Ecto neural progenitor cell (in vitro differentiated cells): ENCODE results near the gene NBAS.

ENCODE experiments used
- DNase-seq: peaks from one replicate; pipeline ENCODE4 v3.0.0-alpha.2; 2018; ENCODE audit warnings: low spot score

Gene NBAS

GRCh38 chr2:15205562-15205961 lies 355.6 kb downstream of the NBAS start:
- no peak for DNase-seq

- no peak for DNase-seq
These were observed 360.1 kb downstream of the NBAS start for GRCh38 chr2:15201009-15201408.

- DNase-seq, result no peak
These were observed 360.6 kb downstream of the NBAS start for GRCh38 chr2:15200581-15200980.

GRCh38 chr2:15198051-15198450 lies 363.1 kb downstream of the NBAS start:
- no peak for DNase-seq

- no peak for DNase-seq
These were observed 365.3 kb downstream of the NBAS start for GRCh38 chr2:15195813-15196212.

- DNase-seq, result no peak
These were observed 369.3 kb downstream of the NBAS start for GRCh38 chr2:15191789-15192188.

- no peak for DNase-seq
These were observed 371.9 kb downstream of the NBAS start for GRCh38 chr2:15189216-15189615.

- no peak for DNase-seq
These were observed 373.4 kb downstream of the NBAS start for GRCh38 chr2:15187702-15188101.

GRCh38 chr2:15186118-15186517 lies 375.0 kb downstream of the NBAS start:
- DNase-seq, result no peak

GRCh38 chr2:15184491-15184890 lies 376.6 kb downstream of the NBAS start:
- DNase-seq, result no peak

GRCh38 chr2:15182275-15182674 lies 378.9 kb downstream of the NBAS start:
- DNase-seq, result no peak

GRCh38 chr2:15181092-15181745 lies 379.9 kb downstream of the NBAS start:
- no peak for DNase-seq

- DNase-seq, result no peak
These were observed 380.8 kb downstream of the NBAS start for GRCh38 chr2:15180379-15180778.

GRCh38 chr2:15178946-15179345 lies 382.2 kb downstream of the NBAS start:
- no peak for DNase-seq

- no peak for DNase-seq
These were observed 384.0 kb downstream of the NBAS start for GRCh38 chr2:15177103-15177502.

GRCh38 chr2:15176604-15177003 lies 384.5 kb downstream of the NBAS start:
- DNase-seq, result no peak

GRCh38 chr2:15174567-15174966 lies 386.6 kb downstream of the NBAS start:
- DNase-seq, result no peak

- no peak for DNase-seq
These were observed 387.6 kb downstream of the NBAS start for GRCh38 chr2:15173501-15173900.

- no peak for DNase-seq
These were observed 388.3 kb downstream of the NBAS start for GRCh38 chr2:15172825-15173224.

GRCh38 chr2:15170070-15170775 lies 390.9 kb downstream of the NBAS start:
- DNase-seq, result no peak

GRCh38 chr2:15169326-15170069 lies 391.6 kb downstream of the NBAS start:
- no peak for DNase-seq

GRCh38 chr2:15168116-15168515 lies 393.0 kb downstream of the NBAS start:
- no peak for DNase-seq

- no peak for DNase-seq
These were observed 394.3 kb downstream of the NBAS start for GRCh38 chr2:15166878-15167277.
